NCI-H510A treated with DMSO at 0.1 percent for 48 hours (cell line): ENCODE data around the gene KIF17.

Source experiments
- DNase-seq: peaks from one replicate; lab custom pipeline; 2025; lab: John Stamatoyannopoulos, UW

Gene KIF17

GRCh38 chr1:20660847-20661206, 57.0 kb downstream of the KIF17 start:
- no peak for DNase-seq

GRCh38 chr1:20660363-20660762, 57.4 kb downstream of the KIF17 start:
- DNase-seq = no peak

DNA sequence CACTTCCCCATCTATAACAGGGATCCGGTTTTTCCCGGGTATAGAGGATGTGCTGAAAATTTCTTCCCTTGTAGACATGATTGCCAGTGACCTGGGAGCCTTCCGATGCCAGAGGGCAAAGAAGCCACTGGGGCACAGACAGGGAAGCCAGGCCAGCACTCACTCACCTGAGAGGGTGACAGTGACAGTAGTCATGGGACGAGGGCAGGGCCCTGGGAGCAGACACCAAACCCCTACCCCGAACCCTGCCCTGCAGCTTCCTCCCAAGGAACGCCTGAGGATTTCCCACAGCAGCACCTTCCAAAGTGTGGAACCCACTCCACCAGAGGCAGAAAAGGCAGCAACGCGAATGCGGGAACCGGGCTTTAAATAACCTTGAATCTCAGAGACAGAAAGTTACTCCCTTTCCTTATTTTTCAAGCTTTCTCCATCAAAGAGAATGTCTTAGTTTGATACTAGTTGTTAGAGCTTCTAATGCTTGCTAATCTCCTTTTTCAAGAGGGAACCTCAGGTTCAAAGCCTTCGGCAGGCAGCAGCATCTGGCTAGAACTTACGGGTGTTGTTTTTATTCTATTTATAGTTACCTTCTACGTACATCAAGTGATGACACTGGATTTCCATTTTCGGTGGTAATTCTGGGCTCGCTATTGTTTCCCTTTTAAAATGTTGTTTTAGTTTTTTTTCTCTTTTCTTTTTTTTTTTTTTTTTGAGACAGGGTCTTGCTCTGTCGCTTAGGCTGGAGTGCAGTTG, 59.5 kb downstream of the KIF17 start:
- no peak for DNase-seq

DNA sequence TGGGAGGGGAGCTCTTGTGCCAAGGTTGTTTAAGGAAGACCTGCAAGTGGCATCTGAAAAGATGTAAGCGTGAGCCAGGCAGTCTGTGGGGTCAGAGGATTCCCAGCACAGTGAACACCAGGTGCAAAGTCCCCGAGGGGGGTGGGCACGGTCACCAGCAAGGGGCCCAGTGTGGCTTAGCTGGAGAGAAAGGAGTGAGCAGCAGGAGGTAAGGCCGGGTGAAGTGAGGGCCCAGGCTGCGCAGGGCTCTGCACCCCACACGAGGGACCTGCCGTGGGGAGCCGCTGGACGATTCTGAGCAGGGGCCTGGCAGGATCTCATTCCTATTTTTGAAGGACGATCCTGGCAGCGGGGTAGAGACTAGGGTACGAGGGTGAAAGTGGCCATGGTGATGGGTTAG, 60.8 kb downstream of the KIF17 start:
- no peak for DNase-seq

DNA sequence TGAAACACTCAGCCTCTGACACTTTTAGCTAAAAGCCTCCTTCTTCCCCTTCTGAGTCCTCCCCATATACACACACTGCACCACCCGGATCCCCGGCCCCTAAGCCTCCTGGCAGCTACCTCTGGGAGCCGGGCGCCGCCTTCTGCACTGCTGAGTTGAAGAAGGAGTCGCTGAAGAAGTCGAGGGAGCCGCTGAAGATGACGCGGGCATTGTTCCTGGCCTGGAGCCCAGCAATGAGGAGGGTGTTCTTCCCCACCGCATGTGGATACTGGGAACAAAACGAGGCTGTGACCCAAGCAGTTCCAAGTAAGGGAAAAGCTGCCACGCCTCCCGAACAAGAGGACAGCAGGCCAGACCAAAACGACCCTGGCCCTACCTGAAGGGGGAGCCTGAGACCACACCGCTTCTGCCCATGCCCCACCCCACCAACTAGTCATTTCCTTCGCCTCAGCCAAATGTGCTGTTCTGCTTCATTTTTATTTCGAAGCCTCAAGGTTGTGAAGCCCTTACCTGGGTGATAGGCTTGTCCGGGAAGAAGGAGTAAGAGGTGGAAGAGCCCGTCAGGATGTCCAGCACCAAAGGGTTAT, 63.6 kb downstream of the KIF17 start:
- no peak for DNase-seq

DNA sequence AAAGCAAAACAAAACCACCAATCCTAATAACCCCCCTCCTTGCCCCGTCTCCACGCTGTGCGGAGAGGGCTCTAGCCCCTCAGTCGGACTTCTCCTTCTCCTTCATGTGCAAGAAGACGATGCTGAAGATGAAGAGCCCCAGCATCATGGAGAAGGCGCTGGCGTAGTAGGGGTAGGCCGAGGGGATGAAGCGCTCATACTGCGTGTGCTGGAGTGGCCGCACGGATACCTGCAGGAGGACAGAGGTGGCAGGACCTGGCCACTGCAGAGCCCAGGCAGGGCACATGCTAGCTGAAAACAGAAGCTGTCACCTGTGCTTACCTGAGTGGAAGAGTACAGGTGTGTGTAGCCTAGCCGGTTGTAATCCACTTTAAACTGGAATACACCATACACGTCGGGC, 65.5 kb downstream of the KIF17 start:
- DNase-seq = no peak

- DNase-seq = no peak
Measured at GRCh38 chr1:20648946-20649345, 68.9 kb downstream of the KIF17 start.

DNA sequence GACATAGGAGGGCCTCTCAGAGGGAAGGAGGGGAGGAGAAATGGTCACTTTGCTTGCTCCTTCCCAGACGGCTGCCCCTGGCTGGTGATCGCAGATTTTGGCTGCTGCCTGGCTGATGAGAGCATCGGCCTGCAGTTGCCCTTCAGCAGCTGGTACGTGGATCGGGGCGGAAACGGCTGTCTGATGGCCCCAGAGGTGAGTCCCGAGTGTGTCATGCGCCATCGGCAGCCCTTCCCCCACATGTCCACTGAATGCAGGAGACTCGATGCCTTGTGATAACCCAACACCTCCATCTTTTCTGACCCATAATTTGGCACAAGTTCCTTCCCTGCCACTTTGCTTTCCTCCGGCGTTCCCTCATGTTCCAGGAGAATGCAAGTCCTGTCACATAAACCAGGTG, 69.4 kb downstream of the KIF17 start:
- DNase-seq = no peak

- DNase-seq = no peak
Measured at GRCh38 chr1:20645414-20645813, 72.4 kb downstream of the KIF17 start.

- DNase-seq = no peak
Measured at GRCh38 chr1:20644416-20644815, 73.4 kb downstream of the KIF17 start.

- DNase-seq = no peak
Measured at GRCh38 chr1:20643080-20643479, 74.7 kb downstream of the KIF17 start.

- DNase-seq = no peak
Measured at GRCh38 chr1:20641975-20642374, 75.8 kb downstream of the KIF17 start.

- peak; percentile 89 for DNase-seq
Measured at GRCh38 chr1:20640183-20640597, 77.6 kb downstream of the KIF17 start.

- no peak for DNase-seq
Measured at GRCh38 chr1:20636785-20637347, 80.9 kb downstream of the KIF17 start.

DNA sequence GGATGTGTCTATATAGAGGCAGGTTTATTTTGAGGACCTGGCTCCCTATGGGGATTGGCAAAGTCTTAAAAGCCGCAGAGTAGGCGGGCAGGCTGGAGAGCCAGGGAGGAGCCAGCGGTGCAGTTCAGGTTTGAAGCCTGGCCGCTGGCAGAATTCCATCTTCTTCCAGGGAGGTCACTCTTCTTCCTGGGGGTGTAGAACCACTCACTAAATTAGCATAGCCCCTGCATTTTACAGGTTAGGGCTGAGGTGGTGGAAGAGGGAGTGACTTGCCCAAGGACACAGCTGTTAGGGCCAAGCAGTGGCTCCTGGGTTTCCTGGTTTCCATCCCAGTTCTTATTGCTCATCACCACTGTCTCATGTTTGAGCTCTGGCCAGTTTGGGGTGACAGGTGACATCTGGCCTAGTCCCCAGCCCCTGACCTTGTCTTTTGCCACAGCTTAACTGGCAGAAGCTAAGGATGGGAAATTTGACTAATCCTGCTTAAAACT, 83.2 kb downstream of the KIF17 start:
- DNase-seq = peak; percentile 92

- DNase-seq = peak; percentile 92
Measured at GRCh38 chr1:20634065-20634593, 83.7 kb downstream of the KIF17 start.

GRCh38 chr1:20633190-20634064, 84.4 kb downstream of the KIF17 start, which contains the start of gene PINK1:
Gene PINK1, plus strand, starts transcription at chr1:20633458. Its CDS starts 91 bp downstream, at chr1:20633549.
- peak; percentile 90 for DNase-seq

GRCh38 chr1:20632386-20632785, 85.4 kb downstream of the KIF17 start:
- DNase-seq = no peak

GRCh38 chr1:20630729-20631128, 87.1 kb downstream of the KIF17 start:
- DNase-seq = no peak

- DNase-seq = no peak
Measured at GRCh38 chr1:20626524-20626923, 91.3 kb downstream of the KIF17 start.

- DNase-seq = no peak
Measured at GRCh38 chr1:20626098-20626427, 91.7 kb downstream of the KIF17 start.
